Measurements from ENCODE around the gene FARSA. TPM values are rescaled to one million over a fixed set of nuclear protein-coding genes. Genes with fewer than 3 reads are reported as not detected.
A peak's percentile ranks its signal among the peaks of the same experiment; 100 is the strongest.
"Not testable (repeated sequence)": the region's sequence is repeated elsewhere in the genome, so short reads cannot be mapped to it uniquely, and the experiment has no call there.

FARSA gene
- 38.5 TPM for total RNA-seq
- long read RNA-seq, transcript FARSA-201 (13 exons, 1,814 nt) = major isoform, 44 of 82 reads
- long read RNA-seq, partial matches to known transcripts = 30 of 82 reads
- long read RNA-seq, other reads (novel, unspliced or antisense) = 8 of 82 reads

GRCh38 chr19:12933287-12934072, at the start of gene FARSA:
Gene FARSA, minus strand, starts transcription at chr19:12933711. Its CDS starts 15 bp downstream, at chr19:12933696.
- DNase-seq (peak; percentile 93), ATAC-seq (peak; percentile 80)
- intact Hi-C loops (cut with micrococcal nuclease) = no loop called here

- ATAC-seq = no peak
- no peak for DNase-seq
- intact Hi-C loops (cut with micrococcal nuclease) = loop anchor here (5.0 kb wide), 1 partner anchor 104 kb away; no protein-coding TSS in a partner anchor
Observed at GRCh38 chr19:12983091-12983490, 49.6 kb upstream of the FARSA start.

GRCh38 chr19:12982648-12983047, 49.1 kb upstream of the FARSA start:
- no peak for DNase-seq
- ATAC-seq = no peak
- intact Hi-C loops (cut with micrococcal nuclease) = loop anchor here (5.0 kb wide), 1 partner anchor 105 kb away; no protein-coding TSS in a partner anchor

GRCh38 chr19:12979974-12980373, 46.5 kb upstream of the FARSA start:
- ATAC-seq = no peak
- intact Hi-C loops (cut with micrococcal nuclease) = loop anchor here (5.0 kb wide), 2 partner anchors 107 to 282 kb away; no protein-coding TSS in a partner anchor
- DNase-seq = no peak

GRCh38 chr19:12976109-12976508, 42.6 kb upstream of the FARSA start:
- not testable (repeated sequence) for DNase-seq, ATAC-seq
- intact Hi-C loops (cut with micrococcal nuclease) = loop anchor here (5.0 kb wide), 1 partner anchor 286 kb away; no protein-coding TSS in a partner anchor

- no peak for DNase-seq
Observed at GRCh38 chr19:12975221-12975741, 41.8 kb upstream of the FARSA start.

GRCh38 chr19:12974301-12975220, 41.0 kb upstream of the FARSA start:
- ATAC-seq (no peak), DNase-seq (no peak)
- intact Hi-C loops (cut with micrococcal nuclease) = loop anchor here (5.0 kb wide), 1 partner anchor 288 kb away; no protein-coding TSS in a partner anchor

More at GRCh38 chr19:12975221-12975741, 41.8 kb upstream of the FARSA start:
- intact Hi-C loops (cut with micrococcal nuclease) = loop anchor here (5.0 kb wide), 1 partner anchor 287 kb away; no protein-coding TSS in a partner anchor
- peak; percentile 4 for ATAC-seq

GRCh38 chr19:12973236-12973635, 39.7 kb upstream of the FARSA start:
- DNase-seq = no peak
- no peak for ATAC-seq
- intact Hi-C loops (cut with micrococcal nuclease) = no loop called here

- ATAC-seq (peak; percentile 3), DNase-seq (peak; percentile 11)
- intact Hi-C loops (cut with micrococcal nuclease) = no loop called here
Observed at GRCh38 chr19:12970070-12970820, 36.7 kb upstream of the FARSA start.

GRCh38 chr19:12969292-12969988, 35.9 kb upstream of the FARSA start, which contains the start of gene DAND5:
Gene DAND5, plus strand, starts transcription at chr19:12969576. Its CDS starts 85 bp downstream, at chr19:12969661.
- DNase-seq (peak; percentile 78), ATAC-seq (peak; percentile 77)
- intact Hi-C loops (cut with micrococcal nuclease) = no loop called here

- DNase-seq = no peak
Observed at GRCh38 chr19:12967907-12968306, 34.4 kb upstream of the FARSA start.

GRCh38 chr19:12965812-12966135, 32.3 kb upstream of the FARSA start:
- intact Hi-C loops (cut with micrococcal nuclease) = no loop called here
- no peak for ATAC-seq

More at GRCh38 chr19:12967907-12968306, 34.4 kb upstream of the FARSA start:
- ATAC-seq = no peak
- intact Hi-C loops (cut with micrococcal nuclease) = no loop called here

GRCh38 chr19:12965017-12965811, 31.7 kb upstream of the FARSA start:
- peak; percentile 92 for DNase-seq
- intact Hi-C loops (cut with micrococcal nuclease) = no loop called here
- ATAC-seq = peak; percentile 89

More at GRCh38 chr19:12965812-12966135, 32.3 kb upstream of the FARSA start:
- no peak for DNase-seq

- ATAC-seq (no peak), DNase-seq (no peak)
- intact Hi-C loops (cut with micrococcal nuclease) = no loop called here
Observed at GRCh38 chr19:12959481-12959880, 26.0 kb upstream of the FARSA start.

- DNase-seq; intact Hi-C loops (cut with micrococcal nuclease): not testable (repeated sequence)
Observed at GRCh38 chr19:12957389-12957952, 24.0 kb upstream of the FARSA start.

More at GRCh38 chr19:12957389-12957952, 24.0 kb upstream of the FARSA start:
- ATAC-seq = peak; percentile 12

Data from left ventricle myocardium superior (tissue), 1 donor.